ENCODE measurements around the gene MEAF6. TPM values are rescaled to one million over a fixed set of nuclear protein-coding genes. Genes with fewer than 3 reads are reported as not detected.
A peak's percentile ranks its signal among the peaks of the same experiment; 100 is the strongest.

Gene MEAF6
- total RNA-seq, 1 donor from 2014 or later, result 62.3 TPM

GRCh38 chr1:37481289-37482003 is 33.1 kb downstream of the MEAF6 start:
- no peak for TF ChIP-seq CTCF (IDR thresholded peaks at IDR 0.05)
- H3K9me3 Mint-ChIP-seq (ENCODE audit: unreplicated experiment), result no peaks in the 10 kb centered on the region
- H3K27ac Mint-ChIP-seq (ENCODE audit: unreplicated experiment), result no peak overlapping the region
- H3K4me3 Mint-ChIP-seq (ENCODE audit: unreplicated experiment), result no peak overlapping the region
- peaks cover 25% of the 10 kb centered on the region for H3K36me3 Mint-ChIP-seq (ENCODE audit: unreplicated experiment)
- DNase-seq (ENCODE audit: extremely low spot score, unreplicated experiment), result no peak
- H3K27me3 Mint-ChIP-seq (ENCODE audit: unreplicated experiment), result no peaks in the 10 kb centered on the region
- peaks cover 36% of the 10 kb centered on the region for H3K4me1 Mint-ChIP-seq (ENCODE audit: unreplicated experiment)

- Mint-ChIP-seq H3K27ac (ENCODE audit: unreplicated experiment) (no peak overlapping the region), H3K4me3 (ENCODE audit: unreplicated experiment) (peak overlapping the region; percentile 22), H3K36me3 (ENCODE audit: unreplicated experiment) (peaks cover 25% of the 10 kb centered on the region), H3K9me3 (ENCODE audit: unreplicated experiment) (no peaks in the 10 kb centered on the region), H3K4me1 (ENCODE audit: unreplicated experiment) (peaks cover 43% of the 10 kb centered on the region), H3K27me3 (ENCODE audit: unreplicated experiment) (no peaks in the 10 kb centered on the region)
- TF ChIP-seq CTCF (IDR thresholded peaks at IDR 0.05), result no peak
- no peak for DNase-seq (ENCODE audit: extremely low spot score, unreplicated experiment)
These were observed 33.8 kb downstream of the MEAF6 start for GRCh38 chr1:37480581-37481288.

GRCh38 chr1:37480125-37480466 is 34.5 kb downstream of the MEAF6 start:
- Mint-ChIP-seq H3K27me3 (ENCODE audit: unreplicated experiment) (no peaks in the 10 kb centered on the region), H3K9me3 (ENCODE audit: unreplicated experiment) (no peaks in the 10 kb centered on the region), H3K27ac (ENCODE audit: unreplicated experiment) (peak overlapping the region; percentile 96), H3K4me1 (ENCODE audit: unreplicated experiment) (peaks cover 49% of the 10 kb centered on the region), H3K36me3 (ENCODE audit: unreplicated experiment) (peaks cover 25% of the 10 kb centered on the region), H3K4me3 (ENCODE audit: unreplicated experiment) (peak overlapping the region; percentile 65)
- no peak for DNase-seq (ENCODE audit: extremely low spot score, unreplicated experiment)
- no peak for TF ChIP-seq CTCF (IDR thresholded peaks at IDR 0.05)

- no peak for DNase-seq (ENCODE audit: extremely low spot score, unreplicated experiment)
- no peak for TF ChIP-seq CTCF (IDR thresholded peaks at IDR 0.05)
These were observed 35.1 kb downstream of the MEAF6 start for GRCh38 chr1:37479255-37480124.

GRCh38 chr1:37478890-37479254 is 35.7 kb downstream of the MEAF6 start:
- DNase-seq (ENCODE audit: extremely low spot score, unreplicated experiment), result no peak
- H3K27ac Mint-ChIP-seq (ENCODE audit: unreplicated experiment), result peak overlapping the region; percentile 96
- no peaks in the 10 kb centered on the region for H3K27me3 Mint-ChIP-seq (ENCODE audit: unreplicated experiment)
- peaks cover 22% of the 10 kb centered on the region for H3K36me3 Mint-ChIP-seq (ENCODE audit: unreplicated experiment)
- no peaks in the 10 kb centered on the region for H3K9me3 Mint-ChIP-seq (ENCODE audit: unreplicated experiment)
- peaks cover 51% of the 10 kb centered on the region for H3K4me1 Mint-ChIP-seq (ENCODE audit: unreplicated experiment)
- H3K4me3 Mint-ChIP-seq (ENCODE audit: unreplicated experiment), result peak overlapping the region; percentile 65
- no peak for TF ChIP-seq CTCF (IDR thresholded peaks at IDR 0.05)

More at GRCh38 chr1:37479255-37480124, 35.1 kb downstream of the MEAF6 start:
- H3K4me1 Mint-ChIP-seq (ENCODE audit: unreplicated experiment), result peaks cover 51% of the 10 kb centered on the region
- H3K36me3 Mint-ChIP-seq (ENCODE audit: unreplicated experiment), result peaks cover 25% of the 10 kb centered on the region
- H3K4me3 Mint-ChIP-seq (ENCODE audit: unreplicated experiment), result peak overlapping the region; percentile 65
- no peaks in the 10 kb centered on the region for H3K27me3 Mint-ChIP-seq (ENCODE audit: unreplicated experiment)
- H3K27ac Mint-ChIP-seq (ENCODE audit: unreplicated experiment), result peak overlapping the region; percentile 96
- no peaks in the 10 kb centered on the region for H3K9me3 Mint-ChIP-seq (ENCODE audit: unreplicated experiment)
